ENCODE results near the gene ERBB3. TPM values are rescaled to one million over a fixed set of nuclear protein-coding genes. Genes with fewer than 3 reads are reported as not detected.

Gene ERBB3
- total RNA-seq, 1 experiment from 2014 or later: 170 TPM

DNA sequence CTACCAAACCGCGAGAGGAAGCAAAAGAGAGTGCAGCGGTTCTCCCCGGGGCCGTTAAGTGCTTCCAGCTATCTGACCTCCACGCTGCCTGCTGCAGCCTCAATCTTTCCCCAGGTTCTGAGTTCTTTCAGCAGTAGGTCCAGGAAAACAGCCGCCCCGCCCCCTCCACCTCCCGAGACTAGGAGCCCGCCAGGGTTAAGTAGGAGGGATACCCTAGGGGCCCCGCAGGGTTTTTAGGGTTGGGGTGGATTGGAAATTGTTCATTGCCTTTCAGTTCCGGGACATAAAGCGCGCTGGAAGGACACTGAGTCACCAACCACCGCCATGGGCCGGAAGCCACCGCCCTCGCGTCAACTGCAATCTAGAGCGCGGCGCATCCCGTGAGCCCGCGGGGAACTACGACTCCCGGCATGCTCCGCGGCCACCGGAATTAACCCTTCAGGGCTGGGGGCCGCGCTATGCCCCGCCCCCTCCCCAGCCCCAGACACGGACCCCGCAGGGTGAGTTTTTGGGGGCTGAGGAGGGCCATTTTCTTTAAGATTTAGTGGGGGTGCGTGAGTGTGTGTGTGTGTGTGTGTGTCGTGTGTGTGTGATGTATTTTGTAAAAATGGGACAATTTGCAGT is 72.3 kb downstream of the ERBB3 start, which contains the start of gene MYL6B:
Gene MYL6B, plus strand, starts transcription at position 456 of the 624 bp plus-strand sequence. CDS start 1,332 bp downstream, outside the sequence.
- peak within 1 kb of the TSS; percentile 78 for H3K27ac Mint-ChIP-seq (ENCODE audit: unreplicated experiment)
- no TSS peak for BruUV-seq (replicated peaks)
- peak; percentile 95 for DNase-seq
- peak within 1 kb of the TSS; percentile 73 for H3K4me3 Mint-ChIP-seq (ENCODE audit: low read depth, unreplicated experiment)
- no peaks in the 10 kb centered on the region for H3K27me3 Mint-ChIP-seq (ENCODE audit: unreplicated experiment)
- TF ChIP-seq, protein P1, sequence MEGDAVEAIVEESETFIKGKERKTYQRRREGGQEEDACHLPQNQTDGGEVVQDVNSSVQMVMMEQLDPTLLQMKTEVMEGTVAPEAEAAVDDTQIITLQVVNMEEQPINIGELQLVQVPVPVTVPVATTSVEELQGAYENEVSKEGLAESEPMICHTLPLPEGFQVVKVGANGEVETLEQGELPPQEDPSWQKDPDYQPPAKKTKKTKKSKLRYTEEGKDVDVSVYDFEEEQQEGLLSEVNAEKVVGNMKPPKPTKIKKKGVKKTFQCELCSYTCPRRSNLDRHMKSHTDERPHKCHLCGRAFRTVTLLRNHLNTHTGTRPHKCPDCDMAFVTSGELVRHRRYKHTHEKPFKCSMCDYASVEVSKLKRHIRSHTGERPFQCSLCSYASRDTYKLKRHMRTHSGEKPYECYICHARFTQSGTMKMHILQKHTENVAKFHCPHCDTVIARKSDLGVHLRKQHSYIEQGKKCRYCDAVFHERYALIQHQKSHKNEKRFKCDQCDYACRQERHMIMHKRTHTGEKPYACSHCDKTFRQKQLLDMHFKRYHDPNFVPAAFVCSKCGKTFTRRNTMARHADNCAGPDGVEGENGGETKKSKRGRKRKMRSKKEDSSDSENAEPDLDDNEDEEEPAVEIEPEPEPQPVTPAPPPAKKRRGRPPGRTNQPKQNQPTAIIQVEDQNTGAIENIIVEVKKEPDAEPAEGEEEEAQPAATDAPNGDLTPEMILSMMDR (IDR thresholded peaks at IDR 0.05; ENCODE audit: unreplicated experiment): no peak
- intact Hi-C loops (cut with micrococcal nuclease; ENCODE audit: unreplicated experiment): no loop called here
- H3K9me3 Mint-ChIP-seq (ENCODE audit: low read depth, unreplicated experiment): no peaks in the 10 kb centered on the region
- CTCF ChIA-PET: interaction anchor here (0.8 to 2.2 kb wide), 5 partner anchors 23 to 37 kb away, joined by 3 to 11 read pairs (median 4); partner anchors contain the start of genes ESYT1, SMARCC2 and ZC3H10
- H3K4me1 Mint-ChIP-seq (ENCODE audit: low read depth, unreplicated experiment): peaks cover 14% of the 10 kb centered on the region
- peaks cover 45% of the 10 kb centered on the region for H3K36me3 Mint-ChIP-seq (ENCODE audit: insufficient read depth, unreplicated experiment)

Other genes with a start within 250 kb of the ERBB3 start
- gene MMP19, start 237.2 kb upstream of the ERBB3 start, total RNA-seq (2022): not detected in 2 replicates
- 33.6 and 35.4 TPM in 2 replicates for gene PYM1, start 152.3 kb upstream of the ERBB3 start, total RNA-seq (2022)
- gene DGKA, start 149.0 kb upstream of the ERBB3 start, total RNA-seq (2022): 50.3 and 51.2 TPM in 2 replicates
- gene PMEL, start 114.1 kb upstream of the ERBB3 start, total RNA-seq (2022): 1.6 and 2.1 TPM in 2 replicates
- gene CDK2, start 113.3 kb upstream of the ERBB3 start, total RNA-seq (2022): 68.9 and 76.4 TPM in 2 replicates
- 84.7 and 91.6 TPM in 2 replicates for gene RAB5B, start 106.1 kb upstream of the ERBB3 start, total RNA-seq (2022)
- gene SUOX, start 82.9 kb upstream of the ERBB3 start, total RNA-seq (2022): 31.1 and 34.9 TPM in 2 replicates
- gene IKZF4, start 59.1 kb upstream of the ERBB3 start, total RNA-seq (2022): 7.3 and 9.0 TPM in 2 replicates
- 50.6 and 50.7 TPM in 2 replicates for gene RPS26, start 38.2 kb upstream of the ERBB3 start, total RNA-seq (2022)
- 229 and 233 TPM in 2 replicates for gene PA2G4, start 24.4 kb downstream of the ERBB3 start, total RNA-seq (2022)
- 2,379 and 2,426 TPM in 2 replicates for gene RPL41, start 36.5 kb downstream of the ERBB3 start, total RNA-seq (2022)
- gene ZC3H10, start 38.1 kb downstream of the ERBB3 start, total RNA-seq (2022): 6.6 and 8.2 TPM in 2 replicates
- gene ESYT1, start 48.1 kb downstream of the ERBB3 start, total RNA-seq (2022): 72.7 and 91.1 TPM in 2 replicates
- 52.4 and 53.7 TPM in 2 replicates for gene MYL6B, start 72.4 kb downstream of the ERBB3 start, total RNA-seq (2022)
- gene MYL6, start 78.2 kb downstream of the ERBB3 start, total RNA-seq (2022): 1,037 and 1,130 TPM in 2 replicates
- gene SMARCC2, start 109.3 kb downstream of the ERBB3 start, total RNA-seq (2022): 143 and 150 TPM in 2 replicates
- gene RNF41, start 141.8 kb downstream of the ERBB3 start, total RNA-seq (2022): 42.6 and 43.9 TPM in 2 replicates
- gene NABP2, start 144.2 kb downstream of the ERBB3 start, total RNA-seq (2022): 55.5 and 63.3 TPM in 2 replicates
- 0.98 TPM in 1 of 2 replicates, not detected in the other for gene SLC39A5, start 149.9 kb downstream of the ERBB3 start, total RNA-seq (2022)
- 45.3 and 50.6 TPM in 2 replicates for gene ANKRD52, start 178.2 kb downstream of the ERBB3 start, total RNA-seq (2022)
- 10.7 and 11.4 TPM in 2 replicates for gene COQ10A, start 186.8 kb downstream of the ERBB3 start, total RNA-seq (2022)
- 212 and 254 TPM in 2 replicates for gene CS, start 220.2 kb downstream of the ERBB3 start, total RNA-seq (2022)
- gene CNPY2, start 235.8 kb downstream of the ERBB3 start, total RNA-seq (2022): 228 and 236 TPM in 2 replicates